GM21515 (cell line): ENCODE data around the gene STX4.

Experiments used
- ATAC-seq: cut with Tn5 transposase; IDR thresholded peaks from one replicate; pipeline ENCODE4 v1.9.1; 2021; ENCODE audit not compliant: unreplicated experiment

Gene STX4

DNA sequence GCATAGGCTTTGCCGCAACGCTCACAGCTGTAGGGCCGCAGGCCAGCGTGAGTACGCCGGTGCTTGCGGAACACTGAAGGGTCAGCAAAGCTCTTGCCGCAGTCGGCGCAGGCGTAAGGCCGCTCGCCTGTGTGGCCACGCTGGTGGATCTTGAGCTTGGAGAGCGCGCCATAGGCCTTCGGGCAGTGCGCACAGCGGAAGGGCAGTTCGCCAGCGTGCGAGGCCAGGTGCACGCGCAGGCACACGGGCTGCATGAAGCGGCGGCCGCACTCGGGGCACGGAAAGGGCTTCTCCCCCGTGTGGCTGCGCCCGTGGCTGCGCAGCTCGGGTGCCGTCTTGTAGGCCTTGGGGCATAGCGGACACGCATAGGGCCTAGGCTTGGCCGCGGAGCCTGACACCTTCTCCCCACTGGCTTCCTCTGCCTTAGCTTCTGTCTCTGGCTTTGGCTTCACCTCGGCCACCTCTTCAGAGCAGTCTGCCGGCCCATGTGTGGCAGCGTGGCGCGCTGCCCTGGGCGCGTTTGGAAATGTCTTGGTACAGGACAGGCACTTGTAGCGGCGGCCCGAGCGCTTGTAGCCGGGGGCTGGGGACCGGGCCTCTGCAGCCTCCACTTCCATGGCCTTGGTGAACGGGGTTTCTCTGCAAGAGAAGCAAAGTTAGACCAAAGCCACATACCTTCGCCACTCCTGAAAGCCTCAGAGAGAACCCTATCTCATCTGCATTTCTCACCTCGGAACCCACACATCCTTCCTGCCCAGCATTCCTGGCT, 30.7 kb downstream of the STX4 start:
- ATAC-seq, result no peak

DNA sequence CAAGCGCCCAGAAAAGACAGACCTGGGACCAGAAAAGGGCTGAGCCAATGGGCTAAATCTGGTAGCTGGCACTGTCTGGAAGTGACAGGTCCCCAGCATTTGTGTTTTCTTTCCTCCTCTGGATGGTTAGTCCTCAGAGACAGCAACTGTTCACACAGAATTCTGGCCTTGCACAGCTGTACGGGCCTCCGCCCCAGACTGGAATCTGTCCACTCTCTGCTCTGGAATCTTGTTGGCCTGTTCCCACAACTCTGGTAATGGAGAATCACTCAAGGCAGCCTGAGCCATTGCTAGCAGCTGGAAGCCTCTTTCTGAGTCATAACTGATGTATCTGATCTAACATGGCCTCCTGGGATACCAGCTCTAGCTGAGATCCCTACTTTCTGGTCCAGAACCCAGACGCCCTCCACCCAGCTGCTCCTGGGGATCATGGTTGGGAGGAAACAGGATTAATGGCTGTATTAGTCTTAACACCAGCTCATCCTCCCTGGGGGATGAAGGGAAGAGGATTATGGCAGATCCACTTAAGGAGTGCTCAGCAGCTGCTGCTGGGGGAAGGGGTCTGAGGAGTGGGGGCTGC, 31.6 kb downstream of the STX4 start:
- ATAC-seq, result no peak

DNA sequence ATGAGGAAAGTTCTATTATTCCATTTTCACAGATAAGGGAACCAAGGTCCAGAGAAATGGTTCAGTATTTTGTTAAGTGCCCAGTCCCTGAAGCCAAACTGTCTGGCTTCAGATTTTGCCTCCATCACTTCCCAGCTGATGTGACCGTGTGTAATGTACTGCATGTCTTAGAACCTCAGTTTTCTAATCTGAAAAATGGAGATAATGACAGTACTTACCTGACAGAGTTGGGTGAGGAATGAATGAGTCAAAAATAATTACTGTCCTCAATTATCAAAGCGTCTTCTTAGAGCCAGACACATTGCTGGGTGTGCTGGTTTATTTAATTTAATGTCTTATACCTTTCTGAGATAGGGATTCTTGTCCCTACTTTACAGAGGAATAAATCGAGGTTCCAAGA, 34.0 kb downstream of the STX4 start:
- no peak for ATAC-seq

DNA sequence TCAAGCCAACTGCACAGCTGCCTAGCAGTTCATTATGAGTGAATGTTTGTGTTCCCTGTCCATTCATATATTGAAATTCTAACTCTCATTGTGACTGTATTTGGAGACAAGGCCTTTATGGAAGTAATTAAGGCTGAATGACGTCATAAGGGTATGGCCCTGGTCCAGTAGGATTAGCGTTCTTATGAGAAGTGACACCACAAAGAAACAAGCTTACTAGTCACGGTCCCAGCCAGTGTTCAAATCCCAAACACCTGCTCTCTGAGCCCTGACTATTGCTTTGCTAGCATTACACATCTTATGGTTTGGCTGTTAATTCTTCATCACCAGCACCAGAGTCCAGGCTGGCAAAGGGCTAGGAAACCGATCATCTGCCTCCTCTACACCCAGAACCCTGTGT, 38.5 kb downstream of the STX4 start:
- ATAC-seq, result no peak

DNA sequence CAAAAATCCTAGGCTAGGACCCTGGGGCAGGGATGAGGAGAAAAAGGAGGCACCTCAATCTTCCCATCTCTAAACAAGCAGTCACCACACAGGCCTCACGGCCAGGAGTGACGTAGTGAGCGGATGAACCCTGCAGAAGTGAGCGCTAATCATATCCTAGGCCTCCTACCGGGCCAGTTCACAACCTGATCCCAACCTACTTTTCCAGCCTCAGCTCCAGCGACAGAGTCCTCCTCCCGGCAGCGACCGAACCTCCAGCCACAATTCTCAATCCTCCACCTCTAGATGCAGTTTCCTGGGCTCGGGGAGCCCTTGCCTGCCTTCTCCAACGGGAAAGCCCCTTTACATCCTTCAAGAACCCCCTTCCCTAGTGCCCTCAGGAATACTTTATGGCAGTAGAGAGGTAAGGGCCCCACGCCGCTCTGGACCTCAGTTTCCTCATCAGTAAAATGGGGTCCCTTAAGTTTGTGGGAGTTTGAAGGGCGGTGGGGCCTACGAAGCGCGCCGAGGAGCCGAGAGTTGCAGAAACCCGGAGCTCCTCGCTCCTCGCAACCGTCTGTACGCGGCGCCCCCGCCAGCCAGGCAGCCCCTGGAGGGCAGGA, 39.3 kb downstream of the STX4 start:
- ATAC-seq, result peak; percentile 3

DNA sequence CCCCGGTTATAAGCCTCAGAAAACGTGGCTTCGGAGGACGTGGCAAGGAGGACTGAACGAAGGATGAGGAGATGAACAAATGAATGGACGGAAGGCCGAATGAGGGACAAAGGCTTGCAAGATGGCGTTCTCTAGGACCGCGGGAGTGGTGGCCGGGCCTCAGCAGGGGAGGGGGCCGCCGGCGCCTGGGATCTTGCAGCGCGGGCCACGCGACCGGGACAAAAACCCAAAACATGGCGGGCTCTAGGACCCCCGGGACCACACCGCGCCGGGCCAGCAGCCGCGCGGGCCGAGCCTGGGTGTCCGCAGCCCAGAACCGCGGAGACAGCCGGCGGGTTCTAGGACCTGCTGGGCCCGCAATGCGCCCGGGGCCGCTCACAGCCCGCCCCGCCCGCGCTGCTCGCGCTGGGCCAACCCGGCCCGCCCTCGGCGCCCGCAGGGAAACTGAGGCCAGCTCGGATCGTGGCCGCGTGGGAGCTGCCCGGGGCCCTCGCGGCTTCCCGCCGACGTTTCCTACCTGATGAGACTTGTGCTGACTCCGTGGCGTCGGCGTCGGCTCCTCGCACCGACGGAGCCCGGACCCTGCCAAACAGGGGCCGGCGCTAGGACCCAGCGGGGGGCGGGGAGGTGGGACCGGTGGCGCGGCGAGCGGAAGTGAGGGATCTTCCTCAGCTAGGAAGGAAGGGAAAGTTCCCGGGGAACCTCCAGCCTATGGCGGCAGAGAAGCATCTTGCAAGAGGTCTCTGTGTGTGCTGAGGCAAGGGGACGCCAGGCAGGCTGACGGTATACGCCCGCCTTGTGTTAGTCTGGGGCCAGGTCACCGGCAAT, 40.0 kb downstream of the STX4 start:
- peak; percentile 48 for ATAC-seq

DNA sequence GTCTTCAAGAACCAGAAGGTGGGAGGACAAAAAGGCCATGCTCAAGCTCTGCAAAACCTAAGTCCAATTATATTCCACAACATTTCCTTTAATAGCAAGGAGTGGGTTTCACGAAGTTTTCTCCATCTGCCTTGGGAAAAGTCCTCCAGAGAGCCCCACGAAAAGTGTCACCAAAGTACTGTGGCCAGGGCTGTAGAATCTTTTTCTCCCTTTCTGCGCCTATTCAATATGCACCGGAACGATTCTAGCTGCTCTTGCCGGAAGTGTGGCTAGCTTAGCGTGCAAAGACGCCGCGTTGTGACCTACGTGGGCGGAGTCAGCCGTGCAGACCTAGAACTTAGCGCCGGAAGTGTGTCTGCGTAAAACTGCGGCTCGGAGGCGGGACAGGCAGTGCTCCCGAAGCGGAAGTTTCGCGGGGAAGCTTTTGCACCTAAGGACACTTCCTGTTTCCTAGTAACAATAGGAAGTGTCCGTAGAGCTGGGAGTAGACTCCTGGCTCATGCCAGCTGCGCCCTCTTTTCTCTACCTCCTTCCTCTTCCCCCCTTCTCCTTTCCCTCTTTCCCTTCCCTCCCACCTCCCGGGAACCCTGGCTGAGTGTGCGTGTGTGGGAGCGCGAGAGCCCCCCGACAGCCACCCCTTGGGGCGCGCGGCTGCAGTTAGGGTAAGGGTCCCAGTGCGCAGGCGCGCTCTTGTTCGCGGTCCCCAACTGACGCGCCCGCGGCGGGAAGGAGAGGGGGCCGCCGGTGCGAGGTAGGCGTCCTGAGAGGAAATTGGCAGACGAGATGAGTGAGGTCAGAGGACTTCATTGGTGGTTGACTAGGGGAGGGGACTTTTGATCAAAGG, 40.8 kb downstream of the STX4 start, which contains the start of the genes ZNF646 and ZNF668:
ZNF646 (plus strand) TSS at position 453 of the 844 bp plus-strand sequence. CDS start 1,903 bp downstream, outside the sequence.
ZNF668 (minus strand) TSS at position 271 of the 844 bp plus-strand sequence. CDS start 9,781 bp downstream, outside the sequence.
- peak; percentile 68 for ATAC-seq

DNA sequence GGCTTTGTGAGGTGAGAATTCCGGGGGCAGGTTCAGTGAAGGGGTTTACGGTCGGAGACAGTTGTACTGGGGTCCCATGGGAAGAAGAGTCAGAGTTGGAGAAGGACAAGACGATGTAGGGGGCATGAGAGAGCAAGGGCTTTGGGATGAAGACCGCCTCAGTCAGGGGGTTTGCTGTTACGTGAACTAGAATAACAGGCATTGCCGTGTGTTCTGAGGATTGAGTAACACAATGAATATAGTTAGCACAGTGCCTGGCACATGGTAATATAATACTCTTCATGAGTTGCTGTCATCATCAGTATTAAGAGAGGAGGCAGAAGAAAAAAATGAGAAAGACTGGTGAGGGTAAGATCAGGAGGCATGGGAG, 41.4 kb downstream of the STX4 start:
- no peak for ATAC-seq

DNA sequence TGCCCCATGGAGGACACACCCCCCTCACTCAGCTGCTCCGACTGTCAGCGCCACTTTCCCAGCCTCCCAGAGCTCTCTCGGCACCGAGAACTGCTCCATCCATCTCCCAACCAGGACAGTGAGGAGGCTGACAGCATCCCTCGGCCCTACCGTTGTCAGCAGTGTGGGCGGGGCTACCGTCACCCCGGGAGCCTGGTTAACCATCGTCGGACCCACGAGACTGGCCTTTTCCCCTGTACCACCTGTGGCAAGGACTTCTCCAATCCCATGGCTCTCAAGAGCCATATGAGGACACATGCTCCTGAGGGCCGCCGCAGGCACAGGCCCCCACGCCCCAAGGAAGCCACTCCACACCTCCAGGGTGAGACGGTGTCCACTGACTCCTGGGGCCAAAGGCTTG, 43.0 kb downstream of the STX4 start:
- ATAC-seq, result no peak

DNA sequence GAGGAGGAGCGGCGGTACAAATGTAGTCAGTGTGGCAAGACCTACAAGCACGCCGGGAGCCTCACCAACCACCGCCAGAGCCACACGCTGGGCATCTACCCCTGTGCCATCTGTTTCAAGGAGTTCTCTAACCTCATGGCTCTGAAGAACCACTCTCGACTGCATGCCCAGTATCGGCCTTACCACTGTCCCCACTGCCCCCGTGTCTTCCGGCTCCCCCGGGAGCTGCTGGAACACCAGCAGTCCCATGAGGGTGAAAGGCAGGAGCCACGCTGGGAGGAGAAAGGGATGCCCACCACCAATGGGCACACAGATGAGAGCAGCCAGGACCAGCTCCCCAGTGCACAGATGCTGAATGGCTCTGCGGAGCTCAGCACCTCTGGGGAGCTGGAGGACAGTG, 43.7 kb downstream of the STX4 start:
- ATAC-seq, result no peak

DNA sequence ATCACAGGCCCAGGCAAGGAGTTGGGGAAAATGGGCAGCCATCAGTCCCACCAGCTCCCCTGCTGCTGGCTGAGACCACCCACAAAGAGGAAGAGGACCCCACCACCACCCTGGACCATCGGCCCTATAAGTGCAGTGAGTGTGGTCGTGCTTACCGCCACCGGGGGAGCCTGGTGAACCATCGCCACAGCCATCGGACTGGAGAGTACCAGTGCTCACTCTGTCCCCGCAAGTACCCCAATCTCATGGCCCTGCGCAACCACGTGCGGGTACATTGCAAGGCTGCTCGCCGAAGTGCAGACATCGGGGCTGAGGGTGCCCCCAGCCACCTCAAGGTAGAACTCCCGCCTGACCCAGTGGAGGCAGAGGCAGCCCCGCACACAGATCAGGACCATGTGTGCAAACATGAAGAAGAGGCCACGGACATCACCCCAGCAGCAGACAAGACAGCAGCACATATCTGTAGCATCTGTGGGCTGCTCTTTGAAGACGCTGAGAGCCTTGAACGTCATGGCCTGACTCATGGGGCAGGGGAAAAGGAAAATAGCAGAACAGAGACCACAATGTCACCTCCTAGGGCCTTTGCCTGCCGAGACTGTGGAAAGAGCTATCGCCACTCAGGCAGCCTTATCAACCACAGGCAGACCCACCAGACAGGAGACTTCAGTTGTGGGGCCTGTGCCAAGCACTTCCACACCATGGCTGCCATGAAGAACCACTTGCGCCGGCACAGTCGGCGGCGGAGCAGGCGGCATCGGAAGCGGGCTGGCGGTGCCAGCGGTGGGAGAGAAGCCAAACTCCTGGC, 44.4 kb downstream of the STX4 start:
- ATAC-seq, result no peak

DNA sequence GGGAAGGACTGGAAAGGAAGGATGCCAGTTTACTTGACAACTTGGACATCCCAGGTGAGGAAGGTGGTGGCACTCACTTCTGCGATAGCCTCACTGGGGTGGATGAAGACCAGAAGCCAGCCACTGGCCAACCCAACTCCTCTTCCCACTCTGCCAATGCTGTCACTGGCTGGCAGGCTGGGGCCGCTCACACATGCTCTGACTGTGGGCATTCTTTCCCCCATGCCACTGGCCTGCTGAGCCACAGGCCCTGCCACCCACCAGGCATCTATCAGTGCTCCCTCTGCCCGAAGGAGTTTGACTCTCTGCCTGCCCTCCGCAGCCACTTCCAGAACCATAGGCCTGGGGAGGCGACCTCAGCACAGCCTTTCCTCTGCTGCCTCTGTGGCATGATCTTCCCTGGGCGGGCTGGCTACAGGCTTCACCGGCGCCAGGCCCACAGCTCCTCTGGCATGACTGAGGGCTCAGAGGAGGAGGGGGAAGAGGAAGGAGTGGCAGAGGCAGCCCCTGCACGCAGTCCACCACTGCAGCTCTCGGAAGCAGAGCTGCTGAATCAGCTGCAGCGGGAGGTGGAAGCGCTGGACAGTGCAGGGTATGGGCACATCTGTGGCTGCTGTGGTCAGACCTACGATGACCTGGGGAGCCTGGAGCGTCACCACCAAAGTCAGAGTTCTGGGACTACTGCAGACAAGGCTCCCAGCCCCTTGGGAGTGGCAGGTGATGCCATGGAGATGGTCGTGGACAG, 45.4 kb downstream of the STX4 start:
- no peak for ATAC-seq

DNA sequence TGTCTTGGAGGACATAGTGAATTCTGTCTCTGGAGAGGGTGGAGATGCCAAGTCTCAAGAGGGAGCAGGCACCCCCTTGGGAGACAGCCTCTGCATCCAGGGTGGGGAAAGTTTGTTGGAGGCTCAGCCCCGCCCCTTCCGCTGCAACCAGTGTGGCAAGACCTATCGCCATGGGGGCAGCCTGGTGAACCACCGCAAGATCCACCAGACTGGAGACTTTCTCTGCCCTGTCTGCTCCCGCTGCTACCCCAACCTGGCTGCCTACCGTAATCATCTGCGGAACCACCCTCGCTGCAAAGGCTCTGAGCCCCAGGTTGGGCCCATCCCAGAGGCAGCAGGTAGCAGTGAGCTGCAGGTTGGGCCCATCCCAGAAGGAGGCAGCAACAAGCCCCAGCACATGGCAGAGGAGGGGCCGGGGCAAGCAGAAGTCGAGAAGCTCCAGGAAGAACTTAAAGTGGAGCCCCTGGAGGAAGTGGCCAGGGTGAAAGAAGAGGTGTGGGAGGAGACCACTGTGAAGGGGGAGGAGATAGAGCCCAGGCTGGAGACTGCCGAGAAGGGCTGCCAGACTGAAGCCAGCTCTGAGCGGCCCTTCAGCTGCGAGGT, 46.1 kb downstream of the STX4 start:
- no peak for ATAC-seq

DNA sequence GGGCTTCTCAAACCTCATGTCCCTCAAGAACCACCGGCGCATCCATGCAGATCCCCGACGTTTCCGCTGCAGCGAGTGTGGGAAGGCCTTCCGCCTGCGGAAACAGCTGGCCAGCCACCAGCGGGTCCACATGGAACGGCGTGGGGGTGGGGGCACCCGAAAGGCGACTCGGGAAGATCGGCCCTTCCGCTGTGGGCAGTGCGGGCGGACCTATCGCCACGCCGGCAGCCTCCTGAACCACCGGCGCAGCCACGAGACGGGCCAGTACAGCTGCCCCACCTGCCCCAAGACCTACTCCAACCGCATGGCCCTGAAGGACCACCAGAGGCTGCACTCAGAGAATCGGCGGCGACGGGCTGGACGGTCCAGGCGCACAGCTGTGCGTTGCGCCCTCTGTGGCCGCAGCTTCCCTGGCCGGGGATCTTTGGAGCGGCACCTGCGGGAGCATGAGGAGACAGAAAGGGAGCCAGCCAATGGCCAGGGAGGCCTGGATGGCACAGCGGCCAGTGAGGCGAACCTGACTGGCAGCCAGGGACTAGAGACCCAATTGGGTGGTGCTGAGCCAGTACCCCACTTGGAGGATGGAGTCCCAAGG, 46.8 kb downstream of the STX4 start:
- no peak for ATAC-seq

DNA sequence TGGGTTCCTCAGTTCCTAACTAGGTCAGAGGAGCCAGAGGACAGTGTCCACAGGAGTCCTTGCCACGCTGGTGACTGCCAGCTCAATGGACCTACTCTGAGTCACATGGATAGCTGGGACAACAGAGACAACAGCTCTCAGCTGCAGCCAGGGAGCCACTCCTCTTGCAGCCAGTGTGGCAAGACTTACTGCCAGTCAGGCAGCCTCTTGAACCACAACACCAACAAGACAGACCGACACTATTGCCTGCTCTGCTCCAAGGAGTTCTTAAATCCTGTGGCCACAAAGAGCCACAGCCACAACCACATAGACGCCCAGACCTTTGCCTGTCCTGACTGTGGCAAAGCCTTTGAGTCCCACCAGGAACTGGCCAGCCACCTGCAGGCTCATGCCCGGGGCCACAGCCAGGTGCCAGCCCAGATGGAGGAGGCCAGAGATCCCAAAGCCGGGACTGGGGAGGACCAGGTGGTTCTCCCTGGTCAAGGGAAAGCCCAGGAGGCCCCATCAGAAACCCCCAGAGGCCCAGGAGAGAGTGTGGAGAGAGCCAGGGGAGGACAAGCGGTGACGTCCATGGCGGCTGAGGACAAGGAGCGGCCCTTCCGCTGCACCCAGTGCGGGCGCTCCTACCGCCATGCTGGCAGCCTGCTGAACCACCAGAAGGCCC, 47.5 kb downstream of the STX4 start:
- no peak for ATAC-seq

DNA sequence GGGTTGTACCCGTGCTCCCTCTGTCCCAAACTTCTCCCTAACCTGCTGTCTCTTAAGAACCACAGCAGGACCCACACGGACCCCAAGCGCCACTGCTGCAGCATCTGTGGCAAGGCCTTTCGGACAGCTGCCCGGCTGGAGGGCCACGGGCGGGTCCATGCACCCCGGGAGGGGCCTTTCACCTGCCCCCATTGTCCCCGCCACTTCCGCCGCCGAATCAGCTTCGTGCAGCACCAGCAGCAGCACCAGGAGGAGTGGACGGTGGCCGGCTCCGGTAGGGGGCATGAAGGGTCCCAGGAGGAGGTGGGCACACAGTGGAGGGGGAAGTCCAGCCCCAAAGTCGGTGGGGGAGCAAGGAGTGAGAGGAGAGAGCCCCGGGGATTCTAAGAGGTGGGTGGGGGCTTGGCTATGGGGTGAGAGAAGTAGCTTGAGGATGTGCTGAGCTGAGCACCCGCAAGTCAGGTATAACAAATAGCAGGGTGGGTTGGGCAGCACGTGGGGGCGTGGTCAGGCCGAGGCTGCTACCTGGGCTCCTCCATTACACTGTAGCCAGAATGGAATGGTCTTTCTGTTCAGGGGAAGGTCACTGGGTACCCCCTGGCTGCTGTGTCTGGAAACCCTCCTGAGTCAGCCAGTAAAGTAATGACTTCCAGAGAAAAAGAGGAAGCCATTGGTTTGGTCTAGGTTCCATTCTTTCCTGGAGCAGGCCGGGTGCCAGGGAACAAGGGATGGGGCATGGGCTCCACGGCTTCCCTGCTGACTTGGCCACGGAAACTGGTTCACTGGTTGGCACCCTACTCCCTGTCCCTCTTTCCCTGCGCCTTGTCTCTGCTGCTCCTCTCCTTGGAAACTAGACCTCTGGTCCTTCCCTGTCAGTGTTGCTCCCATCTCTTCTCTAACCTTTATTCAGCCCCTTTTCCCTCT, 48.3 kb downstream of the STX4 start:
- ATAC-seq, result no peak
